ENCODE results near the gene ZDHHC12. TPM values are rescaled to one million over a fixed set of nuclear protein-coding genes. Genes with fewer than 3 reads are reported as not detected.
"Not testable (repeated sequence)": the region's sequence is repeated elsewhere in the genome, so short reads cannot be mapped to it uniquely, and the experiment has no call there.

The ZDHHC12 gene
- total and polyA plus RNA-seq, 2 of the 8 experiments (the other 6 are each of a cell fraction or from before 2014, with no cell fraction given): 35.0 to 93.8 TPM

DNA sequence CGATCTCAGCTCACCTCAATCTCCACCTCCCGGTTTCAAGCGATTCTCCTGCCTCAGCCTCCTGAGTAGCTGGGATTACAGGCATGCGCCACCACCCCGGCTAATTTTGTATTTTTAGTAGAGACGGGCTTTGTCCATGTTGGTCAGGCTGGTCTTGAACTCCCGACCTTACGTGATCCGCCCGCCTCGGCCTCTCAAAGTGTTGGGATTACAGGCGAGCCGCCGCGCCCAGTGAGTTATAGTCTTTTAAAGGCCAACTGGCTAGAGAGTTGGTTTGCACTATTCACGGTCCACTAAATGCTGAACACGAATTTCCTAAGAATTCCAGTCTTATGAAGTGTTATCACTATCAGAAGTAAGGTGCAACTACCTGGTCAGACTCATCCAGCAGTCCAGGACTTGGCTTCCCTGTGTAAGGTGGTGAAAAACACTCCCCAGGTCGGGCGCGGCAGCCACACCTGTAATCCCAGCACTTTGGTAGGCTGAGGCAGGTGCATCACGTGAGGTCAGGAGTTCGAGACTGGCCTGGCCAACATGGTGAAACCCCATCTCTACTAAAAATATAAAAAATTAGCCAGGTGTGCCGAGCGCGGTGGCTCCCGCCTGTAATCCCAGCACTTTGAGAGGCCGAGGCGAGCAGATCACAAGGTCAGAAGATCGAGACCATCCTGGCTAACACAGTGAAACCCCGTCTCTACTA, 24.7 kb downstream of the ZDHHC12 start:
- not testable (repeated sequence) for H3K56ac ChIP-seq (replicated peaks; ENCODE audit: insufficient read length, low read depth, low read length)
- CTCF ChIA-PET (ENCODE audit: partially characterized antibody): interaction anchor here (1.2 to 1.5 kb wide), 2 partner anchors 15 to 64 kb away, joined by 4 to 5 read pairs; no protein-coding TSS in a partner anchor

More for the DNA sequence above, 24.7 kb downstream of the ZDHHC12 start:
- H4K20me1 ChIP-seq (replicated peaks in 1 of 2; ENCODE audit: control insufficient read depth in 1 of 2, insufficient read depth in 2 of 2, low read length in 2 of 2); H3K14ac ChIP-seq (ENCODE audit: insufficient read length); H3K27me3 ChIP-seq (replicated peaks in 1 of 4; ENCODE audit: control insufficient read depth in 3 of 4, extremely low read depth in 1 of 4, insufficient read depth in 3 of 4, low read length in 3 of 4); H3K4me1 ChIP-seq (replicated peaks in 1 of 4; ENCODE audit: control insufficient read depth in 3 of 4, insufficient read depth in 4 of 4, low read length in 3 of 4); H4K5ac ChIP-seq (ENCODE audit: insufficient read length, low read depth, low read length); H2BK20ac ChIP-seq (ENCODE audit: low read length); H3K79me2 ChIP-seq (ENCODE audit: control insufficient read depth in 1 of 2, insufficient read depth in 2 of 2, low read length in 2 of 2); H3K23ac ChIP-seq (ENCODE audit: insufficient read length); DNase-seq (ENCODE audit: low read depth in 1 of 2, low spot score in 2 of 2); H3K4me3 ChIP-seq (ENCODE audit: extremely low read depth in 1 of 4, insufficient read depth in 2 of 4, low read depth in 3 of 4, low read length in 4 of 4); H4K8ac ChIP-seq (ENCODE audit: extremely low read depth, insufficient read depth, low read length); H3K4me2 ChIP-seq (ENCODE audit: insufficient read depth in 1 of 2, low read depth in 2 of 2, low read length in 2 of 2); H2BK15ac ChIP-seq (ENCODE audit: low read length); H2AK5ac ChIP-seq (ENCODE audit: low read depth, low read length); H3K18ac ChIP-seq (ENCODE audit: extremely low read depth, low read length); H2BK120ac ChIP-seq (replicated peaks; ENCODE audit: low read depth, low read length); H3K23me2 ChIP-seq (ENCODE audit: low read depth, low read length); H3K27ac ChIP-seq (ENCODE audit: low read depth, low read length); H3K9me3 ChIP-seq (ENCODE audit: insufficient read depth in 2 of 2, low read depth in 1 of 2, low read length in 1 of 2); H3K4ac ChIP-seq (replicated peaks; ENCODE audit: insufficient read length, low read depth, low read length); H2BK12ac ChIP-seq (ENCODE audit: low read depth, low read length); H2BK5ac ChIP-seq (ENCODE audit: low read depth, low read length); H3K79me1 ChIP-seq (ENCODE audit: low read depth, low read length); H4K91ac ChIP-seq (replicated peaks; ENCODE audit: insufficient read length, low read length); FAIRE-seq; H3K9ac ChIP-seq (replicated peaks in 1 of 4; ENCODE audit: extremely low read depth in 1 of 4, low read depth in 3 of 4, low read length in 3 of 4); H2AFZ ChIP-seq (ENCODE audit: low read length): not testable (repeated sequence)
- WGBS, 2 experiments (ENCODE audit: extremely low coverage in 1 of 2, insufficient coverage in 1 of 2, insufficient read length in 1 of 2, insufficient replicate concordance in 2 of 2, low coverage in 1 of 2, low lambda C conversion rate in 2 of 2, missing lambda C conversion rate in 1 of 2): 92% methylated on average over 28 of the region's 30 CpGs; no CpG with 5 or more reads in 1 of the 2 experiments
- POLR2A ChIA-PET (ENCODE audit: partially characterized antibody): interaction anchor here (1.1 to 46.1 kb wide), 7 partner anchors 4 to 430 kb away, joined by 3 to 1197 read pairs (median 6); partner anchors contain the start of genes DYNC2I2, PKN3 and SET
- H3K36me3 ChIP-seq (ENCODE audit: control insufficient read depth in 2 of 4, insufficient read depth in 4 of 4, low read length in 3 of 4): peaks cover 11 to 22% (median 18%) of the 10 kb centered on the region in 4 experiments

All from H1 (cell line).